ENCODE measurements around the gene EML1.

The EML1 gene

DNA sequence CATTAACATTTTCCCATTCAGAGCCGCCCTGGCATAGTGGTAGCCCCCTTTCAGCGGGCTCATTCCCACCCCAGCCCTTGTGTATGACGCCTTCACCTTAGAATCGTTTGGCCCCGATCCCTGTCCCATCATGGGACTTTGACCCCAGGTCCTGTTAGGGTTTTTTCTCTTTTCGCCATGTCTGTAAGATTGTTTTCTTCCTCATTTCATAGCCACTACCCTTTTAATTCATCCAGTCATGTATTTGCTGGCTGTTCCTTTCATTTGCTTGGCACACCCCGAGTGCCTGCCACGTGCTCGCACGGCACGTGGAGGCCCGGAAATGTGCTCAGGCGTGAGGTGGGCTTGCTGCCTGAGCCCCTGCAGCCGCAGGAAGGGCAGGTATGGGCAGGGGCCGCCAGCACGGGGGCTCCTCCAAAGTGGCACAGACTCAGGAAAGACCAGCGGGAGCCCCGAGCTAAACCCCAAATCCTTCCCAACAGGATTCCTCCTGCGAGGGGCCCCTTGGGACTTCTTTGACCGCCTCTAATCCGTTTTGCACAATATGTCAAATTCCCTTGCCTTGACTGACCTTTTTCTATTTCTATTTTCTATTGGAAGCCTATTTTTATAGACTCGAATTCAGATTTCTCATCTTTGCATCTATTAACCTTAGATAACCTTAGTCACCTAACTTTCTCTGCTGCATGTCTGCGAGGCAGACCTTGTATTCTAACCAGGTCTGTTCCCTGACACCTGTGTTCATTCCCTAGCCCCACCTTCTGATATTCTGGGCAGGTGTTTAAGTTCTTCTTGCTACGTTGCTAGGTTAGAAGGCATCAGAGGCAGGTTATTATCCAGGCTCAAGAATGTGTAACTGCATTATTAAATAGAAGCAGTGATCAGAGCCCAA, 114.8 kb downstream of the EML1 start:
- no peak for DNase-seq (ENCODE audit: low read depth)

DNA sequence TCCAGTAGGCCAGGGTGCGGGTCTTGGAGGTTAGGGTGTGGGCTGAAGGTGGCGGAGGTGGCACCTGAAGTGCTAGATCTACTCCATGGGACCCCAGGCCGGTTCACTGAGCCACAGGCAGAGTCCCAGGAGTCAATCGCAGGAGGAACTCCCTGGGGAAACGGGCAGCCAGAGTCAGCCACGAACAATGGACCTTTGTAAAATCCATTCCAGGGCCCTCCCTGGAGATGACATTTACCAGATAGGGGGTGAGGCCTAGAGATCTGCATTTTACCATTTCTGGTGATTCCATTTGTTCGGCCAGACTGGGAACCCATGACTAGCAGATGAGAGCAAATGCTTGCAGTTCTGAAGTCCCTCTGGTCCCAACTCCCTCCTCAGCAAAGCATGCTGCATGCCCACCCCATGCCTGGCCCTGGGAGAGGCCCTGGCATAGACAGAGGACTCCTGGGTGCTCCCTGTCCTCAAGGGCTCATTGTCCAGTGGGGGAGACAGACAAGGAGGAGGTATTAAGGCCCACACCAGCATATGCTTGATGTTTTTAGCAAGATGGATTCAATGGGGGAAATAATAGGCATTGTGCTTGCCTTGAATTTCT, 115.5 kb downstream of the EML1 start:
- no peak for DNase-seq (ENCODE audit: low read depth)

DNA sequence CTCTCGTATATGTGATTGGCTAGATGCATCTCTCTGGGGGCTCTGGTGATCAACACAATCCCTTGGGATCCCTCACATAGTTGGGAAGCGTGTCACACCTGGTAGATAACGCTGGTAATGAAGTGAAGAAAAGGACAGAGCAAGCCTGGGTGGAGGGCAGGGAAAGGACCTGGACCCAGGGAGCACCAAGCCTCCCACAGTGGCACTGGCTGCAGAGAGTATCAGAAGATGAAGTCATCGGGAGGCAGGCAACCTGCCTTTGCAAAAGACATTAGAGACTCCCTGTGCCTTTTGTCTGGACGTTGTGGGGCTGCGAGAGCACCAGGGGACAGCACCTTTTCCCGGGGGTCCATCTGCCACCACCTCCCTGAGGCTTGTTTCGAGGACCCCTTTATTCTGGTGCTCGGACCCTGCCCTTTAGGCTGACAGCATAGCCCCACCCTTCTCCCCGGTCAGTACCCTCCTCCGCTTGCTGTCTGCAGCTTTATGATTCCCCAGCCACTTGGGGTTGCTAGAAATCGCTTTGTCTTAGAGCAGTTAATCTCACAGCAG, 116.4 kb downstream of the EML1 start:
- DNase-seq (ENCODE audit: low read depth): no peak

DNA sequence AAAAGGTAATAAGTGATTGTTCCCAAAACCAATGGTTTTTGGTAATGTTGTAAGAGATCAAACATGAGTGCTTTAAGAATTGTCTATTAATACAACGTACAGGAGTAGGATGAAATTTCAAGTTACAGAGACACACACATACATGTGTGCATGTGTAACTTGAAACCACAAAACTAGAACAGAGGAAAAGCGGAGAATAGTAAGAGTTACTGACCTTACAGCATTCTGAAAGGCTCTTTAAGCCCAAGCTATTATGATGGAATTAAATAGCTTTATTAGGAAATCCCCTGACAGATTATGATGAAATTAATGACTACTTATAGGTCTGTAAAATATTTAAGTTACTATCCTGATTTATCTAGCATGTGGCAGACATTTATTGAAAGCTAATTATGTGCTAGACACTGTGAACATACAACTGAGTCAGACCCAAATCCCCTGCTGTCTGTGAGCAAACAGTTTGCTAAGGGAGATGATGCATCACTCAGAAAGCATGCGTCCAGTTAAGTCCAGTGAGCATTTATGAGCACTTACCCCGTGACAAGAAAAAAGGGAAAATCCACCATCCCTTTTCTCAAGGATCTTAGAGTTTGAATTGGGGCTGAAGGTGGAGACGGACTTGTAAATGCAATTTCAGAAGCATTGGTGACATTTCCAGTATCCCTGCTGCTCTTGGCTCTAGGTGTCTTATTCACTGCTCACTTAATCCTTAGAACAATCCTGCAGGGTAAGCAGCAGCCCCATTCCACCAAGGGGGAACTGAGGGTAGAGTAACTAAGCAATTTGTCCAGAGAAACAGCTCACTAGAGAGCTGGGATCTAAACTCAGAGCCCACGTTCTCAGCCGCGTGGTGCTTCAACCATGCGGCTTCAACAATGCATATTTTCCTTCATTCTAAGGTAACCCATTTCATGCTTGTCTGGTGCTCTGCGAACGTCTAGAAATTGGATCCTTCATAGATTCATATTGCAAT, 117.4 kb downstream of the EML1 start:
- no peak for DNase-seq (ENCODE audit: low read depth)

DNA sequence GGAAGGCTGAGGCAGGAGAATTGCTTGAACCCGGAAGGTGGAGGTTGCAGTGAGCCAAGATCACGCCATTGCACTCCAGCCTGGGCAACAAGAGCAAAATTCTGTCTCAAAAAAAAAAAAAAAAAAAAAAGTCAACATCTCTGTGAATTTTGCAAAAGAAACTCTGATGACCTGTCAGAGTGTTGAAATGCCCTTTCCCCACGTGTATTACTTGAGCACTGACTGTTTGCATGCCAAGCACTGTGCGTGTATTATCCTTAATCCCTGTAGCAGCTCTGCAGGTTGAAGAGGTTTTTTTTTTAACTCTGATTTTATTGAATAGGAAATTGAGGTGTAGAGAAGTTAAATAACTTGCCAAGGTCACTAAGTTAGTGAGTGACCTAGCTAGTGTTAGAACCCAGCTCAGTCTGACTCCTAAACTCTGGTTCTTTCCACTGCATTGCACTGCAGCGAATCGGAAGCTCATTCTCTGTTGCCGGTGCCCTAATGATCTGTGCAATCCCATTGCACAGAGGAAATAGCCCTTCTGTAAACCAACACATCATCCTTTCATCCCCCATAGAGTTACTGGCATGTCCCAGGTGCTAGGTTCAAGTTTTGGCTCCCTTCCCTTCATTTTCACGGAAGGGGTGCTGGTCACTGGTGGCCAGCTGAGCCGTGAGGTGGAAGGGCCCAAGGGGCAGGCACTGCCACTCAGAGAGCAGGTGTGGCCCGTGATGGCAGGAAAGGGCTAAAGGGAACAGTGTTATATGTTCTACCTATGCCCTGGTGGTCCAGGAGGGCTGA, 122.3 kb downstream of the EML1 start:
- no peak for DNase-seq (ENCODE audit: low read depth)

DNA sequence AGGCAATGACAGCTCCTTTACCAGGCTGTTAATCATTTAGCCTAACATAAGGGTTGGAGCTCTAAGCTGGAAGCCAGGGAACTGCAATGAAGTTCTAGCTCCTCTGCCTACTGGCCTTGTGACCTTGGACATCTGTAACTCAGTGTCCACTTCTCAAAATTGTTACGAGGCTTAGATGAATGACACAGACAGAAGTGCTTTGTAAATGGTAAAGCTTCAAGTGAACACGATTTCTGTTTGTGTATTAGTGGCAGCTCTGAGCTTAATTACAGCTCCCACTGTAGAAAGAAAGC, 122.8 kb downstream of the EML1 start:
- DNase-seq (ENCODE audit: low read depth): no peak

DNA sequence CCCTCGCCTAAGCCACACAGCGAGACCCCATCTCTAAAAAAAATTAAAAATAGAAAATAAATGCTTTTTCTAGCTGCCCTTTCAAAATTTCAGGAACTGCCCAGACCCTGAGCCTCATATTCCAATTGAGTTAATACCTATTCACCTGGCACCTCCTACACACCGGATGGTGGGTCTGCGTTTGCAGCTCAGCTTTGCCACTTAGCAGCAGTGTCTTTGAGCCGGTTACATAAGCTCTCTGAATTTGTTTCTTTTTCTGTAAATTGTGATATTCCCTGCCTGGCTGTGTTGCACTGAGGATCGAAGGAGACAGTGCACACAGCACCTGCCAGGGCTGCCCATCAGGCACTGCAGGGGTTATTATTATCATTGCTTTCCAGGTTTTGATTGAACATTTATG, 125.6 kb downstream of the EML1 start:
- DNase-seq (ENCODE audit: low read depth): no peak

DNA sequence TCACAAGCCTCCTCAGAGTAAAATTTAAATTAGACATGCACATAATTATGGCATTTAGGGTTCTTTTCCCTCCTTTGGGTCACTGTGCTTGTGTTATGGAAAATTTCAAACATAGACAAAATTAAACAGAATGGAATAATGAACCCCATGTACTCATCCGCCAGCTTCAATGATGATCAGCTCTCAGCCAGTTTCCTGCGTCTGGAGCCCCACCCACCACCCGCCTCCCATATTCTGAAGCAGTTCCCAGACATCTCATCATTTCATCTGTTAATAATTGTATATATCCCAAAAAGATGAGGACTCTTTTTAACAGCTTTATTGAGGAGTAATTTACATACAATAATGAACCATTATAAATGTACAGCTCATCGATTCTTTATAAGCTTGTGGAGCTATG, 128.2 kb downstream of the EML1 start:
- DNase-seq (ENCODE audit: low read depth): no peak

DNA sequence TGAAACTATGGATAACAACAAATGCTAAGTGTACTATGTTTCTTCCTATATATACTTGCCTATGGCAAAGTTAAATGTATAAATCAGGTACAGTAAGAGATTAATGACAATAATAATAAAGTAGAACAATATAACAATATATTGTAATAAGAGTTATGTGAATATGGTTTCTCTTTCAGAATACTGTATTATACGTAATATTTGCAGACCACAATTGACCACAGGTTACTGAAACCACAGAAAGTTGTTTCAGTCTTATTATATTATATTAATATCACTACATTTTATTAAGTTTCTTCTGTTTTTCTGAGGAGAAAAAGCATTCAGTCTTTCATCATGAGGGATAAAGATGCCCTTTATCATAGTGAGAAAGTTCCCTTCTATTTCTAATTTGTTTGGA, 131.2 kb downstream of the EML1 start:
- DNase-seq (ENCODE audit: low read depth): no peak

DNA sequence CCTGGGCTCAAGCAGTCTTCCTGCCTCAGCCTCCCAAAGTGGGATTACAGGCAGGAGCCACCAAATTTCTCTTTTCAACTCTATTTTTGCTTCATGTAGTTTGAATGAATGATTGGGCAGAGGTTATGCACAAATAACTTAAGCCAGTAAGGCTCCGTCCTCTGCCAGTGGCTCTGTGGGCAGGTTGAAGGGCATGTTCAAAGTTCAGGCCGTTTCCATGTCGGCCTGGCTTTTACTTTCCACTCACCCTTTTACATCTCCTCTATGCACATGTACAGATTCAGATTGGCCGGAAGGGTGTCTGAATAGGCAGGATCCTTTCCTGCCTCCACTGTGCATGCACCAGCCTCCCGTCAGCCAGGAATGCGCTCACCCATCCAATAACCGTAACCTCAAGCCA, 132.3 kb downstream of the EML1 start:
- no peak for DNase-seq (ENCODE audit: low read depth)

DNA sequence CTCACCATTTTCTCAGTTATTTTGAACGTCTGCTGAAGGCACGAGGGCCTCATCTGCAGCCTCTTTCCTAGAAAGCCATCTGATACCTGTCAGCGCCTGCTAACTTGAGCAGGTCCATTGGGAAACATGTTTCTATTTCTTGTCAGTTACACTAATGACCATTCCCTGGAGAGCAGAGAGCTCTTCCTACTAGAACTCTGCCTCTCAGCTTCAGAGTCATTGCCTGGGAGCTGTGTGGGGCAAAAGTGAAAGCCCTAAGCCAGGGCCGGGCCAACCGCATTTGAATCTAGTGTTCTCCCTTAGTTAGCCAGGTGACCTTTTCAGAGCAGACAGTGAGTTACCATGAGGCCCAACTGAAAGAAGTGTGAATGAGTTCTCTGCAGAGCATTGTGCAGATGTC, 135.8 kb downstream of the EML1 start:
- no peak for DNase-seq (ENCODE audit: low read depth)

DNA sequence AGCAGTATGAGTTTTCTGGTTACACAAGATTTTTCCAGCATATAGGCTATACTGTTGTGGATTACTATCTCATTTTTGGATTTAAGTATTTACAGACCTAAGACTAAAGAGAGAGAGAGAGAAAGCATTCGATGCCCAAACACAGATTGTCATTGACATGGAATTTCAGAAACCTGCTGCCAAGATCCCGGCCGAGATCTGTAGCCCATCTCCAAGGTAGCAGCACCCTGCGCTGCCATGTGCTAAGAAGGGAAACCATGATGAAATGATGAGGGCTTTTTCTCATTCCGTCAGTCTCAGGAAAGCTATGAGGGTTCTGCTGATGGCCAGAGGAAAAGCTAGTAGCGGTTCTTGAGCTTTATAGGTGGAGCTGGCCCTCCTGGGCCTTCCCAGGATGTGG, 136.4 kb downstream of the EML1 start:
- no peak for DNase-seq (ENCODE audit: low read depth)

DNA sequence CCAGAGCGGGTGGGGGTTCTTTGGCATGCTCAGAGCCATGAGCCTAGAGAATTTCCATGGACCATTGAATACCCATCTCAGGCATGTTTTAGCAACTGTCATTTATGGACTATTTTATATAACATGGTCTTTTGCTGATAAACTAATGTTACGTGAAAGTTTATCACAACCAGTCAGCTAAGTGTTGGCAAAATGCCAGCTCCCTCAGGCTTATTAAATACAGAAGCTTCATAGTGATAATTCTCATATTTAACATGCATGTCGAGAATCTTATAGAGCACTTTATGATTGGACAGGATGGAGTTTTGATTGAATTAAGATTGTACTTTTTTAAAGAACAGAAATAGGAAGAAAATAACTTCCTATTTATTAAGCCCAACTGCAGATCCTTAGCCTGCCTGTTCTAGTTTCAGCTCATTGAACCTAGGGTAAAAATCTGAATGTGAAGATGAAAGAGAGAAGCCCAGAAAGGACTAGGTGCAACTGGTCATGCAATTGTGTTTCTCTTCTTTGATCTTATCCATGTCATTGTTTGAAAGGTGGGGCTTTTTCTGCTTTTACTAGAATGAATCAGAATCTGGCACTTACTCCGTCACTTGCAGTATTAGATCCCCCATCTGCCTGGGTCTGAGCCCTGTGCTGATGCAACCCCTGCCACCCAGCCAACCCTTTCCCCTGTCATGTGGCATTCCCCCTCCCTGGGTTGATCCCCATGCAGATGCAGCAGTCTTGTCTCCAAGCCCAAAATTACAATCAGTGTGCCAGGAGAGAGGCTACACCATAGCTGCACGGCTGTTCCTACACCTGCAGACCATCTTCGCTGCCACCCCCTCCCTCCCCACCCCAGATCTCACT, 137.4 kb downstream of the EML1 start:
- DNase-seq (ENCODE audit: low read depth): no peak

DNA sequence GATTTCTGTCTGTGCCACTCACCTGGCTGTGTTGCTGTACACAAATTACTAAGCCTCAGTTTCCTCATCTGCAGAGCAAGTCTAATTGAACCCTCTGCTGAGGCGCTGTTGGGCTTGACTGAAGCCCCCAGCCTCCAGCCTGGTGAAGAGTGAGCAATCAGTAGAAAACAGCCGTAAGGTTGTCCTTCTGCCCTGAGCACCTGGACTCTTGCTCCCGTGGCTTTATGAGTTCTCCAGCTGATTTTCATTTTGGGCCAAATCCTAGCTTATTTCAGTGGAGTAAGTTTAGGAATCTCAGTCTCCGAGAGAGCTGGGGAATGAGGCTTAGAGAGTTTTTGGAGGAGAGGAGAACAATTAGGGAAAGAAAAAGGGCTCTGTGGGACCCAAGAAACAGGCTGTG, 138.1 kb downstream of the EML1 start:
- DNase-seq (ENCODE audit: low read depth): no peak

DNA sequence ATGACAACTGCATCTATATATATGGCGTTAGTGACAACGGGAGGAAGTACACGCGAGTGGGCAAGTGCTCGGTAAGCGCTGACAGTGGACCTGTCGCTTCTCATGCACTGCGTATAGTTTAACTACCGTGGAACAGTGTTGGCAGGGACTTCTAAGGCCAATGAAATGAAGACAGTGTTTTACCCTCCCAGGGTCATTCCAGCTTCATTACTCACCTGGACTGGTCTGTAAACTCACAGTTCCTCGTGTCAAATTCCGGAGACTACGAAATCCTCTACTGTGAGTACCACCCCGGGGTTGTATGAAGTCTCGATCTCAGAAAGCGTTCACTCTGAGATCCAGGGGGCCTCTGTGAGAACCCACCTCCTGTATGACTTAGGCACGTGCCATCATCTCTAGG, 142.8 kb downstream of the EML1 start:
- DNase-seq (ENCODE audit: low read depth): no peak

DNA sequence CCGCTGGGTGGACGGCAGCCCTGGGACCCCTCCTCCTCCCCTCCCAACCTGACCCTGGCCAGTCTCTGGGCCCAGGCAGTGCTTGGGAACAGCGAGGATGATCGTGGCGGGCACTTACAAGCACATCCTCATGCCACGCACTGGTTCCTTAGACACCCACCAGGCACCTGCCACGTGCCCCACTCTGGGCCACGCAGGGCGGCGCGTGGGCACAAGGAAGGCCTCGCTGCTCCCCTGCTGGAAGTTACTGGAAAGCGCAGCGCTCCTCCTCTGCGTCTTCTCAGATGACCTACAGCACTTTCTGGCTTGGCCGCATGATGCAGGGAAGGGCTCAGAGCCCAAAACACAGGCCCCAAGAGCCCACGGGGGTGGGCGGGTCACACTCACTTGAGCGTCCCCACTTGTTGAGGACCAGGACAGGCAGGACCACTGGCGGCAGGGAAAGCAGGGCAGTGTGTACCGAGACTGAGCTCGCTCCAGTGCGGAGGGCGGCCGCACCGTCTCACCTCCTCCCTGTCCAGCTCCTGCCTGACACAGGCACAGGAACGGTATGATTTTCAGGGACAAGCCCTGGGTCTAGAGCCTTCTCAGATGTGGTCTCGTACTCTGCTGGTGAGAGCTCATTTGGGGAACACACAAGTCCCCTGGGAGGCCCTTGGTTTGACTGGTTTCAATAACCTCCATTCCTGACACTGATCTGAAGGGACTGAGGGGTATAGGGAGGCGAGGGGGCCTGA, 143.7 kb downstream of the EML1 start:
- DNase-seq (ENCODE audit: low read depth): no peak

DNA sequence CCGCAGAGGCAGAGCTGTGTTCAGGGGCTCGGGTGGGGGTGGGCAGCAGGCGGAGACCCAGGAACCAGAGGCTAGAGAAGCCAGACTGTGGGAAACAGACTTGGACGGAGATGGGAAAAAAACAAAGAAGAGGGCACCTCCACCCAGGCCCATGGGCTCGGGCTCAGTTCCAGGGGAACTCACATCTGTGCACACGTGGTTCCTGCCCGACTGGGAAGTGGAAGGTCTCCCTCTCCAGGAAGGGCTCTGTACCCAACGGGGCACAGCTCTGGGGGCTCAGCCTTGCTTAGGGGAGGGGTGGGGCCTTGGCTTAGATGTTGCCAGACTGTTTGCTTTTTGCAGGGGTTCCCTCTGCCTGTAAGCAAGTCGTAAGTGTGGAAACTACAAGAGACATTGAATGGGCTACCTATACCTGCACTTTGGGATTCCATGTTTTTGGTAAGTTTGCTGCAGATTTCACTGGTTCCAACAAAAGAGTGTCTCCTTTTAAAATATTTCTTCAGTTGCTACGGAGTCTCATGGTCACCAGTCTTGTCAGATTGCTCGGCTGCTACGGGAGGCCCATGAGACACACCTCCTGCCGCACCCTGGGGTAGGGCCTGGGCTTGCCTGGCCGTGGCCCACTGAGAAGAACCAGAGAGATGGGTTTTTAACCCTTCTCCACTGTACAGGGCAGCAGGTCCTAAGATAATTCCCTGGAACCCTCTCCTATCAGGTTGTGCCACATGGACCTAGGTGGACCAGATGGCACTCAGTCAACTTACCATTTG, 144.4 kb downstream of the EML1 start:
- DNase-seq (ENCODE audit: low read depth): no peak

DNA sequence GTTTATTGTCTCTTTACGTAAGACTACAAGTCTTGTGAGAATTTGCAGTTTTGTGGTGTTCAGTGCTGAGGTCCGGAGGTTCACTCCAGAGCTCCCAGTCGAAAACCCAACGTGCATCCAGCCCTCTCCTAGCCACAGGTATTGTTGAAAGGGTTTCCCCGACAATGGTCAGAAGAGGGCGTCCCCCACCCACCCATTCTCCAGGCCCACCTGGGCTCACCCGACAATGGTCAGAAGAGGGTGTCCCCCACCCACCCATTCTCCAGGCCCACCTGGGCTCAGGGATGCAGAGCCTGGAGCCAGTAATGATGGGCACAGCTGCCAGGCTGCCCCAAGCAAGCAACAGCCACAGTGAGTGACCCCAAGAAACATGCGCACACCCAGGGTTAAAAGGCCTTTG, 145.2 kb downstream of the EML1 start:
- DNase-seq (ENCODE audit: low read depth): no peak

DNA sequence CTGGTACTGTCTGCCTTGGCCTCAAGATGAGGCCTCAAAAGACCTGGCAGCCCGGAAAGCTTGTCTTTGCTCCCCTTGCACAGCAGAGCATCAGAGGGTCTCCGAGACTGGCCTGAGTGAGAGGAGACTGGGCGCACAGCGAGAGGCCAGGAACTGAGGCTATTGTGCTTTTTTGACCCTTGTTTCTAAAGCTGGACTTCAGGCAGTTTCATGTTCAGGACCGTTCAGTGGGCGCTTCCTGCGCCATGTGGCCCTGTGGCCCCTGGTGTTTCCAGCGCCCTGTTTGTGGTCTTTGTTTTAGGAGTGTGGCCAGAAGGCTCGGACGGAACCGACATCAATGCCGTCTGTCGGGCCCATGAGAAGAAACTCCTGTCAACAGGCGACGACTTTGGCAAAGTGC, 145.7 kb downstream of the EML1 start:
- DNase-seq (ENCODE audit: low read depth): no peak
